Measurements from ENCODE around the gene TSPO2. TPM values are rescaled to one million over a fixed set of nuclear protein-coding genes. Genes with fewer than 3 reads are reported as not detected.

TSPO2 gene
- total RNA-seq, 1 experiment from 2014 or later = not detected

DNA sequence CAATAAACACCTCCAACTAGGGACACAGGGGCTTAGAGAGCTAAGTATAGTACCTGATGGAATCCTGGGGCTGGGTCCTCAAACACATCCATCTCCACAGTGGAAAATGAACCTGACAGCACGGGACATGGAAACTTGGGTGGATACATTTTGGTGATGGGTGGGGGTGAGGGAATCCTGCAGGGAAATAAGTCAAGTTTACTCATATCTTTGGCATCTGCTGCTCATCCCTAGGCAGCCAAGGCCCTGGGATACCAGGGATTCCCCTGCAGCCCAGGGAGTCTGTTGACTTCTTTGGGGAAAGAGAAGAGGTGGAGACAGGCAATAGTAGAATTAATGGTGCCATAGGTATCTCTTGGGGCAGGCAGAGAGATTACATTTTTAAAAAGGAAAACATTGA, 17.3 kb downstream of the TSPO2 start:
- no peak for TF ChIP-seq EZH2 (IDR thresholded peaks at IDR 0.05; ENCODE audit: borderline replicate concordance, low read depth, low read length, poor library complexity, severe bottlenecking)
- Histone ChIP-seq H3K36me3 (ENCODE audit: insufficient read depth, low read length, poor library complexity, severe bottlenecking) (peaks cover 3% of the 10 kb centered on the region), H3K9me3 (ENCODE audit: low read depth, low read length, poor library complexity, severe bottlenecking) (no peaks in the 10 kb centered on the region), H3K4me3 (ENCODE audit: low read depth, low read length, poor library complexity, severe bottlenecking) (no peak overlapping the region), H3K27ac (ENCODE audit: low read depth, low read length, poor library complexity, severe bottlenecking) (no peak overlapping the region), H3K27me3 (replicated peaks; ENCODE audit: insufficient read depth, low read depth, low read length, poor library complexity) (no peaks in the 10 kb centered on the region), H3K4me1 (ENCODE audit: insufficient read depth, low read length, poor library complexity, severe bottlenecking) (no peaks in the 10 kb centered on the region)
- POLR2A ChIA-PET (ENCODE audit: low non-redundant PET) = no interaction called here
- no peak for DNase-seq (ENCODE audit: low spot score)
- intact Hi-C loops (cut with micrococcal nuclease; ENCODE audit: unreplicated experiment) = no loop called here
- no TSS peak for BruUV-seq (replicated peaks)
- CTCF ChIA-PET = no interaction called here

DNA sequence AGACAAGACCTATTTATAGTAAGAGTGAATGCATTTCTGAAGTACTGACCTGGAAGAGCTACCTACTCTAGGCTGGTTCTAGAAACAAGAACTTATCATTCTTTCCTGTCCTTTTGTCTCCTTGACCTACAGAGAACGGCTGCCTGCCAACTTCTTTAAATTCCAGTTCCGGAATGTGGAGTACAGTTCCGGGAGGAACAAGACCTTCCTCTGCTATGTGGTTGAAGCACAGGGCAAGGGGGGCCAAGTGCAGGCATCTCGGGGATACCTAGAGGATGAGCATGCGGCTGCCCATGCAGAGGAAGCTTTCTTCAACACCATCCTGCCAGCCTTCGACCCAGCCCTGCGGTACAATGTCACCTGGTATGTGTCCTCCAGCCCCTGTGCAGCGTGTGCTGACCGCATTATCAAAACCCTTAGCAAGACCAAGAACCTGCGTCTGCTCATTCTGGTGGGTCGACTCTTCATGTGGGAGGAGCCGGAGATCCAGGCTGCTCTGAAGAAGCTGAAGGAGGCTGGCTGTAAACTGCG, 19.0 kb downstream of the TSPO2 start:
- no peaks in the 10 kb centered on the region for H3K9me3 ChIP-seq (ENCODE audit: low read depth, low read length, poor library complexity, severe bottlenecking)
- ChIA-PET POLR2A (ENCODE audit: low non-redundant PET) (no interaction called here), CTCF (no interaction called here)
- H3K4me1 ChIP-seq (ENCODE audit: insufficient read depth, low read length, poor library complexity, severe bottlenecking) = no peaks in the 10 kb centered on the region
- TF ChIP-seq EZH2 (IDR thresholded peaks at IDR 0.05; ENCODE audit: borderline replicate concordance, low read depth, low read length, poor library complexity, severe bottlenecking) = no peak
- TF ChIP-seq, protein P1, sequence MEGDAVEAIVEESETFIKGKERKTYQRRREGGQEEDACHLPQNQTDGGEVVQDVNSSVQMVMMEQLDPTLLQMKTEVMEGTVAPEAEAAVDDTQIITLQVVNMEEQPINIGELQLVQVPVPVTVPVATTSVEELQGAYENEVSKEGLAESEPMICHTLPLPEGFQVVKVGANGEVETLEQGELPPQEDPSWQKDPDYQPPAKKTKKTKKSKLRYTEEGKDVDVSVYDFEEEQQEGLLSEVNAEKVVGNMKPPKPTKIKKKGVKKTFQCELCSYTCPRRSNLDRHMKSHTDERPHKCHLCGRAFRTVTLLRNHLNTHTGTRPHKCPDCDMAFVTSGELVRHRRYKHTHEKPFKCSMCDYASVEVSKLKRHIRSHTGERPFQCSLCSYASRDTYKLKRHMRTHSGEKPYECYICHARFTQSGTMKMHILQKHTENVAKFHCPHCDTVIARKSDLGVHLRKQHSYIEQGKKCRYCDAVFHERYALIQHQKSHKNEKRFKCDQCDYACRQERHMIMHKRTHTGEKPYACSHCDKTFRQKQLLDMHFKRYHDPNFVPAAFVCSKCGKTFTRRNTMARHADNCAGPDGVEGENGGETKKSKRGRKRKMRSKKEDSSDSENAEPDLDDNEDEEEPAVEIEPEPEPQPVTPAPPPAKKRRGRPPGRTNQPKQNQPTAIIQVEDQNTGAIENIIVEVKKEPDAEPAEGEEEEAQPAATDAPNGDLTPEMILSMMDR (conservative IDR thresholded peaks at IDR 0.05; ENCODE audit: low read depth, low read length) = no peak
- intact Hi-C loops (cut with micrococcal nuclease; ENCODE audit: unreplicated experiment) = loop anchor here (10.0 kb wide), 1 partner anchor 1696 kb away; no protein-coding TSS in a partner anchor
- no peak overlapping the region for H3K4me3 ChIP-seq (ENCODE audit: low read depth, low read length, poor library complexity, severe bottlenecking)
- DNase-seq (ENCODE audit: low spot score) = no peak
- no peak overlapping the region for H3K27ac ChIP-seq (ENCODE audit: low read depth, low read length, poor library complexity, severe bottlenecking)
- no peaks in the 10 kb centered on the region for H3K27me3 ChIP-seq (replicated peaks; ENCODE audit: insufficient read depth, low read depth, low read length, poor library complexity)
- no TSS peak for BruUV-seq (replicated peaks)
- H3K36me3 ChIP-seq (ENCODE audit: insufficient read depth, low read length, poor library complexity, severe bottlenecking) = peaks cover 11% of the 10 kb centered on the region

DNA sequence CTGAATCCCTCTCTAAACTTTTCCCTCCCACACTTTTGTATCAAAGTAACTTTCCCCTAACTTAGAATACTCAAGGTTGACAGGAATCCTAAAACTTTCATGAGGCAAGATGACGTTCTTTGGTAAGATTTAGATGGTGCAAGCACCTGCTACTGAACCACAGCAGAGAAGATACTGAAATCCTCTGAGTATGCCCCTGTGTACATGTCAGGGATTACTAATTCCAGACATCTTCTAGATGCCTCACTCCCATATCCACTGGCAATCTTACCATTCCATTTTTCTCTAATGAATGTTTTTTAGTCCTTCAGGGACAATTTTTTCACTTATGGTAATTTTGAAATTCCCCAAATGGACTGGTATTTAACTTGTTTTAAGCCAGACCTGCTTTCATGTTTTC, 19.8 kb downstream of the TSPO2 start:
- no peak overlapping the region for H3K27ac ChIP-seq (ENCODE audit: low read depth, low read length, poor library complexity, severe bottlenecking)
- BruUV-seq (replicated peaks) = no TSS peak
- peaks cover 11% of the 10 kb centered on the region for H3K36me3 ChIP-seq (ENCODE audit: insufficient read depth, low read length, poor library complexity, severe bottlenecking)
- no peaks in the 10 kb centered on the region for H3K4me1 ChIP-seq (ENCODE audit: insufficient read depth, low read length, poor library complexity, severe bottlenecking)
- H3K27me3 ChIP-seq (replicated peaks; ENCODE audit: insufficient read depth, low read depth, low read length, poor library complexity) = no peaks in the 10 kb centered on the region
- no peak for DNase-seq (ENCODE audit: low spot score)
- ChIA-PET CTCF (no interaction called here), POLR2A (ENCODE audit: low non-redundant PET) (interaction anchor here (0.7 kb wide), 1 partner anchor 400 kb away, joined by 3 read pairs; no protein-coding TSS in a partner anchor)
- no peaks in the 10 kb centered on the region for H3K9me3 ChIP-seq (ENCODE audit: low read depth, low read length, poor library complexity, severe bottlenecking)
- no peak overlapping the region for H3K4me3 ChIP-seq (ENCODE audit: low read depth, low read length, poor library complexity, severe bottlenecking)
- no peak for TF ChIP-seq EZH2 (IDR thresholded peaks at IDR 0.05; ENCODE audit: borderline replicate concordance, low read depth, low read length, poor library complexity, severe bottlenecking)
- TF ChIP-seq, protein P1 (conservative IDR thresholded peaks at IDR 0.05; ENCODE audit: low read depth, low read length) = no peak
- intact Hi-C loops (cut with micrococcal nuclease; ENCODE audit: unreplicated experiment) = loop anchor here (10.0 kb wide), 1 partner anchor 1697 kb away; no protein-coding TSS in a partner anchor

DNA sequence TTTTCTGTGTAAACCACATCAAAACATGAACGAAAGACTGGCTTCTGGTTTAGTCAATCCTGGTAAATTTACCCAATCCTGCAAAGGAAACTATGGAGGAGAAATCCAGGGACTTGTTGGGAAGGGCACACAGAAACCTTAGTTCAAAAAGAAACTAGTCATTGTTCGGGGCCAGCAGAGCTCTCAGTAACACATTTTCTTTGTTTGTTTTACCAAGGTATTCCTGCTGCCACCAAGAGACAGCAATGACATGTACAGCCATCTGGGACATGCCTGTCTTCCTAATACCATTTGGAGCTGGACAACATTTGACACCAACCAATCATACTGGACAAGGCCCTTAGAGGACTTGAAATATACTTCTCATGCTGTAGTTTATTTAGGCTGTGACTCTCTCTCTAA, 21.6 kb downstream of the TSPO2 start:
- ChIA-PET CTCF (interaction anchor here (0.7 kb wide), 1 partner anchor 159 kb away, joined by 7 read pairs; no protein-coding TSS in a partner anchor), POLR2A (ENCODE audit: low non-redundant PET) (no interaction called here)
- no peaks in the 10 kb centered on the region for H3K9me3 ChIP-seq (ENCODE audit: low read depth, low read length, poor library complexity, severe bottlenecking)
- no peak overlapping the region for H3K4me3 ChIP-seq (ENCODE audit: low read depth, low read length, poor library complexity, severe bottlenecking)
- TF ChIP-seq, protein P1 (conservative IDR thresholded peaks at IDR 0.05; ENCODE audit: low read depth, low read length) = no peak
- TF ChIP-seq EZH2 (IDR thresholded peaks at IDR 0.05; ENCODE audit: borderline replicate concordance, low read depth, low read length, poor library complexity, severe bottlenecking) = no peak
- H3K27ac ChIP-seq (ENCODE audit: low read depth, low read length, poor library complexity, severe bottlenecking) = no peak overlapping the region
- no peaks in the 10 kb centered on the region for H3K27me3 ChIP-seq (replicated peaks; ENCODE audit: insufficient read depth, low read depth, low read length, poor library complexity)
- DNase-seq (ENCODE audit: low spot score) = no peak
- H3K36me3 ChIP-seq (ENCODE audit: insufficient read depth, low read length, poor library complexity, severe bottlenecking) = peaks cover 15% of the 10 kb centered on the region
- H3K4me1 ChIP-seq (ENCODE audit: insufficient read depth, low read length, poor library complexity, severe bottlenecking) = no peaks in the 10 kb centered on the region
- no TSS peak for BruUV-seq (replicated peaks)
- intact Hi-C loops (cut with micrococcal nuclease; ENCODE audit: unreplicated experiment) = loop anchor here (10.0 kb wide), 1 partner anchor 1699 kb away; no protein-coding TSS in a partner anchor
